DND-41 (cell line): ENCODE results near the gene CCND1.

Experiments used
- ATAC-seq: fragments of 200-7000 bp; cut with Tn5 transposase; 3 replicates; pipeline ENCODE4 v1.9.1; 2021; ENCODE audit warnings: low read depth; ENCODE audit not compliant: insufficient read depth
- DNase-seq: peaks from one replicate; pipeline ENCODE4 v3.0.0-alpha.2; 2020
- H2AFZ ChIP-seq: 2 replicates; pipeline ENCODE4 v1.6.0; 2012; ENCODE audit warnings: low read depth, low read length
- H3K27ac ChIP-seq: 2 replicates; pipeline ENCODE4 v1.5.1; 2012; ENCODE audit warnings: low read length, inconsistent platforms
- H3K27me3 ChIP-seq: fragments of 200-600 bp; sonication (generic); 2 replicates; pipeline ENCODE4 v1.6.0; 2012; ENCODE audit warnings: low read length, mild to moderate bottlenecking, inconsistent platforms; ENCODE audit not compliant: insufficient read depth, poor library complexity
- H3K36me3 ChIP-seq: 2 replicates; pipeline ENCODE4 v1.5.1; 2012; ENCODE audit warnings: low read length, inconsistent platforms; ENCODE audit not compliant: insufficient read depth
- H3K4me1 ChIP-seq: 2 replicates; pipeline ENCODE4 v1.5.1; 2012; ENCODE audit warnings: mild to moderate bottlenecking, low read length; ENCODE audit not compliant: insufficient read depth
- H3K4me2 ChIP-seq: 2 replicates; pipeline ENCODE4 v1.6.0; 2012; ENCODE audit warnings: mild to moderate bottlenecking, moderate library complexity, low read length, inconsistent platforms; ENCODE audit not compliant: insufficient read depth
- H3K4me3 ChIP-seq, 2 experiments: fragments of 200-600 bp in 1 of 2; shearing (Covaris generic) in 1 of 2; 2 replicates each; pipeline ENCODE4 v1.5.1; 2012 to 2016; ENCODE audit warnings: inconsistent platforms in 2 of 2, low read length in 2 of 2, mild to moderate bottlenecking in 2 of 2, low read depth in 1 of 2, moderate library complexity in 1 of 2
- H3K79me2 ChIP-seq: 2 replicates; pipeline ENCODE4 v1.6.0; 2012; ENCODE audit warnings: low read length, inconsistent platforms; ENCODE audit not compliant: insufficient read depth
- H3K9ac ChIP-seq: 2 replicates; pipeline ENCODE4 v1.6.0; 2012; ENCODE audit warnings: low read depth, mild to moderate bottlenecking, inconsistent platforms, low read length, moderate library complexity
- H3K9me3 ChIP-seq: 2 replicates; pipeline ENCODE4 v1.5.1; 2012; ENCODE audit warnings: low read length, moderate library complexity, mild to moderate bottlenecking, inconsistent platforms; ENCODE audit not compliant: insufficient read depth, severe bottlenecking
- H4K20me1 ChIP-seq: 2 replicates; pipeline ENCODE4 v1.6.0; 2012; ENCODE audit warnings: low read length; ENCODE audit not compliant: insufficient read depth
- CTCF ChIP-seq: IDR thresholded peaks from 2 replicates; pipeline ENCODE4 v1.5.1; 2012; ENCODE audit warnings: borderline replicate concordance, low read length, moderate library complexity, mild to moderate bottlenecking; ENCODE audit not compliant: poor library complexity, severe bottlenecking; ENCODE audit errors: extremely low read depth
- EZH2 ChIP-seq: IDR thresholded peaks from 3 replicates; pipeline ENCODE4 v1.6.1; 2012; ENCODE audit warnings: borderline replicate concordance, low read depth, mild to moderate bottlenecking, moderate library complexity, low read length, inconsistent platforms; ENCODE audit not compliant: severe bottlenecking

The CCND1 gene

GRCh38 chr11:69696749-69697468 is 56.0 kb downstream of the CCND1 start:
- Histone ChIP-seq H3K4me1 (no peaks in the 10 kb centered on the region), H3K9me3 (no peaks in the 10 kb centered on the region), H3K4me2 (no peak overlapping the region), H2AFZ (no peak overlapping the region), H3K27ac (no peak overlapping the region), H3K9ac (no peak overlapping the region), H3K36me3 (no peaks in the 10 kb centered on the region), H3K27me3 (no peaks in the 10 kb centered on the region), H4K20me1 (no peaks in the 10 kb centered on the region), H3K4me3 (no peak overlapping the region), H3K79me2 (no peaks in the 10 kb centered on the region)
- ATAC-seq (no peak), DNase-seq (no peak)
- TF ChIP-seq CTCF (no peak), EZH2 (no peak)

- Histone ChIP-seq H3K9ac (no peak overlapping the region), H3K9me3 (no peaks in the 10 kb centered on the region), H4K20me1 (no peaks in the 10 kb centered on the region), H3K4me3 (no peak overlapping the region), H3K4me1 (no peaks in the 10 kb centered on the region), H3K79me2 (no peaks in the 10 kb centered on the region), H3K27ac (no peak overlapping the region), H2AFZ (no peak overlapping the region), H3K36me3 (no peaks in the 10 kb centered on the region), H3K27me3 (no peaks in the 10 kb centered on the region), H3K4me2 (no peak overlapping the region)
- TF ChIP-seq EZH2 (no peak), CTCF (no peak)
- ATAC-seq (no peak), DNase-seq (no peak)
These were observed 56.5 kb downstream of the CCND1 start for GRCh38 chr11:69697469-69697843.

GRCh38 chr11:69697861-69698260 is 56.9 kb downstream of the CCND1 start:
- H3K9ac ChIP-seq, result no peak overlapping the region
- H3K4me1 ChIP-seq, result no peaks in the 10 kb centered on the region
- TF ChIP-seq EZH2, result no peak
- DNase-seq (no peak), ATAC-seq (no peak)
- H3K27ac ChIP-seq, result no peak overlapping the region
- H2AFZ ChIP-seq, result no peak overlapping the region
- H3K4me2 ChIP-seq, result no peak overlapping the region
- no peaks in the 10 kb centered on the region for H4K20me1 ChIP-seq
- H3K4me3 ChIP-seq, result no peak overlapping the region
- H3K79me2 ChIP-seq, result no peaks in the 10 kb centered on the region
- no peaks in the 10 kb centered on the region for H3K9me3 ChIP-seq
- H3K27me3 ChIP-seq, result no peaks in the 10 kb centered on the region
- H3K36me3 ChIP-seq, result no peaks in the 10 kb centered on the region

GRCh38 chr11:69698362-69698761 is 57.4 kb downstream of the CCND1 start:
- H3K4me3 ChIP-seq, result no peak overlapping the region
- H3K79me2 ChIP-seq, result no peaks in the 10 kb centered on the region
- no peaks in the 10 kb centered on the region for H3K4me1 ChIP-seq
- H4K20me1 ChIP-seq, result no peaks in the 10 kb centered on the region
- no peak overlapping the region for H3K27ac ChIP-seq
- no peaks in the 10 kb centered on the region for H3K36me3 ChIP-seq
- no peaks in the 10 kb centered on the region for H3K27me3 ChIP-seq
- H3K4me2 ChIP-seq, result no peak overlapping the region
- H3K9me3 ChIP-seq, result no peaks in the 10 kb centered on the region
- no peak for TF ChIP-seq EZH2
- TF ChIP-seq CTCF, result no peak
- DNase-seq (no peak), ATAC-seq (no peak)
- H3K9ac ChIP-seq, result no peak overlapping the region
- no peak overlapping the region for H2AFZ ChIP-seq
